ENCODE results near the gene HHLA2. TPM values are rescaled to one million over a fixed set of nuclear protein-coding genes. Genes with fewer than 3 reads are reported as not detected.

The HHLA2 gene
- total and polyA plus RNA-seq, 4 experiments from 2014 or later = 0.52 to 0.58 TPM; not detected in 2

GRCh38 chr3:108393128-108393900, 97.0 kb downstream of the HHLA2 start:
- Histone ChIP-seq H3K27ac (ENCODE audit: low read depth, low read length) (no peak overlapping the region), H3K27me3 (ENCODE audit: insufficient read depth, low read length) (no peaks in the 10 kb centered on the region), H3K4me3 (ENCODE audit: low read length in 2 of 2) (no peak overlapping the region), H3K9me3 (ENCODE audit: control insufficient read depth in 1 of 2, low read length in 2 of 2) (no peaks in the 10 kb centered on the region), H3K36me3 (ENCODE audit: insufficient read depth, low read length) (no peaks in the 10 kb centered on the region), H3K4me1 (ENCODE audit: insufficient read depth, low read length) (no peaks in the 10 kb centered on the region)
- H3K4me3 Mint-ChIP-seq = no peak overlapping the region
- H3K27ac Mint-ChIP-seq = peak overlapping the region in 1 of 7 donors; percentile 56
- no peaks in the 10 kb centered on the region for H3K36me3 Mint-ChIP-seq
- intact Hi-C loops (cut with micrococcal nuclease) = no loop called here
- H3K27me3 Mint-ChIP-seq = peaks cover 5 to 8% of the 10 kb centered on the region in 2 donors
- ChIA-PET POLR2A (ENCODE audit: partially characterized antibody) (no interaction called here), CTCF (ENCODE audit: partially characterized antibody) (interaction anchor here (1.0 to 4.5 kb wide), 2 partner anchors 11 to 84 kb away, joined by 3 to 23 read pairs; no protein-coding TSS in a partner anchor)
- peaks cover 0 to 5% (median 0%) of the 10 kb centered on the region in 4 donors for H3K4me1 Mint-ChIP-seq
- no peak for DNase-seq
- no peaks in the 10 kb centered on the region for H3K9me3 Mint-ChIP-seq

GRCh38 chr3:108394016-108394415, 97.7 kb downstream of the HHLA2 start:
- Mint-ChIP-seq H3K9me3 (no peaks in the 10 kb centered on the region), H3K27ac (no peak overlapping the region), H3K27me3 (peaks cover 5 to 8% of the 10 kb centered on the region in 2 donors), H3K4me1 (peaks cover 0 to 3% (median 0%) of the 10 kb centered on the region in 4 donors), H3K4me3 (no peak overlapping the region), H3K36me3 (no peaks in the 10 kb centered on the region)
- intact Hi-C loops (cut with micrococcal nuclease) = no loop called here
- Histone ChIP-seq H3K27me3 (ENCODE audit: insufficient read depth, low read length) (no peaks in the 10 kb centered on the region), H3K27ac (ENCODE audit: low read depth, low read length) (no peak overlapping the region), H3K36me3 (ENCODE audit: insufficient read depth, low read length) (no peaks in the 10 kb centered on the region), H3K4me1 (ENCODE audit: insufficient read depth, low read length) (no peaks in the 10 kb centered on the region), H3K9me3 (ENCODE audit: control insufficient read depth in 1 of 2, low read length in 2 of 2) (no peaks in the 10 kb centered on the region), H3K4me3 (ENCODE audit: low read length in 2 of 2) (no peak overlapping the region)
- ChIA-PET CTCF (ENCODE audit: partially characterized antibody) (interaction anchor here (4.5 kb wide), 1 partner anchor 10 kb away, joined by 23 read pairs; no protein-coding TSS in a partner anchor), POLR2A (ENCODE audit: partially characterized antibody) (no interaction called here)
- DNase-seq = no peak

- Histone ChIP-seq H3K36me3 (ENCODE audit: insufficient read depth, low read length) (no peaks in the 10 kb centered on the region), H3K9me3 (ENCODE audit: control insufficient read depth in 1 of 2, low read length in 2 of 2) (no peaks in the 10 kb centered on the region), H3K27ac (ENCODE audit: low read depth, low read length) (no peak overlapping the region), H3K4me1 (ENCODE audit: insufficient read depth, low read length) (no peaks in the 10 kb centered on the region), H3K4me3 (ENCODE audit: low read length in 2 of 2) (no peak overlapping the region), H3K27me3 (ENCODE audit: insufficient read depth, low read length) (no peaks in the 10 kb centered on the region)
- H3K4me3 Mint-ChIP-seq = peak overlapping the region in 1 of 8 donors; percentile 15
- H3K27ac Mint-ChIP-seq = no peak overlapping the region
- no peak for DNase-seq
- no peaks in the 10 kb centered on the region for H3K36me3 Mint-ChIP-seq
- intact Hi-C loops (cut with micrococcal nuclease) = no loop called here
- POLR2A ChIA-PET (ENCODE audit: partially characterized antibody) = no interaction called here
- H3K27me3 Mint-ChIP-seq = peaks cover 5 to 8% of the 10 kb centered on the region in 2 donors
- CTCF ChIA-PET (ENCODE audit: partially characterized antibody) = interaction anchor here (4.5 kb wide), 1 partner anchor 10 kb away, joined by 23 read pairs; no protein-coding TSS in a partner anchor
- peaks cover 0 to 3% (median 0%) of the 10 kb centered on the region in 4 donors for H3K4me1 Mint-ChIP-seq
- H3K9me3 Mint-ChIP-seq = peaks cover 0 to 1% (median 0%) of the 10 kb centered on the region in 8 donors
Measured at GRCh38 chr3:108394563-108394962, 98.2 kb downstream of the HHLA2 start.

GRCh38 chr3:108396336-108396735, 100.0 kb downstream of the HHLA2 start:
- no peak overlapping the region for H3K4me3 ChIP-seq (ENCODE audit: low read length in 2 of 2)
- POLR2A ChIA-PET (ENCODE audit: partially characterized antibody) = no interaction called here
- peaks cover 3 to 6% of the 10 kb centered on the region in 2 donors for H3K27me3 Mint-ChIP-seq
- no peak overlapping the region for H3K27ac ChIP-seq (ENCODE audit: low read depth, low read length)
- no peak overlapping the region for H3K4me3 Mint-ChIP-seq
- CTCF ChIA-PET (ENCODE audit: partially characterized antibody) = no interaction called here
- H3K27ac Mint-ChIP-seq = no peak overlapping the region
- H3K4me1 ChIP-seq (ENCODE audit: insufficient read depth, low read length) = no peaks in the 10 kb centered on the region
- no peaks in the 10 kb centered on the region for H3K27me3 ChIP-seq (ENCODE audit: insufficient read depth, low read length)
- no peaks in the 10 kb centered on the region for H3K36me3 Mint-ChIP-seq
- H3K4me1 Mint-ChIP-seq = peaks cover 0 to 3% (median 0%) of the 10 kb centered on the region in 4 donors
- intact Hi-C loops (cut with micrococcal nuclease) = no loop called here
- H3K9me3 ChIP-seq (ENCODE audit: control insufficient read depth in 1 of 2, low read length in 2 of 2) = no peaks in the 10 kb centered on the region
- H3K36me3 ChIP-seq (ENCODE audit: insufficient read depth, low read length) = no peaks in the 10 kb centered on the region
- H3K9me3 Mint-ChIP-seq = peaks cover 0 to 4% (median 0%) of the 10 kb centered on the region in 8 donors
- DNase-seq = no peak

GRCh38 chr3:108398510-108398909, 102.2 kb downstream of the HHLA2 start:
- intact Hi-C loops (cut with micrococcal nuclease) = no loop called here
- Histone ChIP-seq H3K4me3 (ENCODE audit: low read length in 2 of 2) (no peak overlapping the region), H3K27me3 (ENCODE audit: insufficient read depth, low read length) (no peaks in the 10 kb centered on the region), H3K36me3 (ENCODE audit: insufficient read depth, low read length) (no peaks in the 10 kb centered on the region), H3K4me1 (ENCODE audit: insufficient read depth, low read length) (no peaks in the 10 kb centered on the region), H3K27ac (ENCODE audit: low read depth, low read length) (no peak overlapping the region), H3K9me3 (ENCODE audit: control insufficient read depth in 1 of 2, low read length in 2 of 2) (no peaks in the 10 kb centered on the region)
- ChIA-PET CTCF (ENCODE audit: partially characterized antibody) (no interaction called here), POLR2A (ENCODE audit: partially characterized antibody) (no interaction called here)
- Mint-ChIP-seq H3K36me3 (no peaks in the 10 kb centered on the region), H3K9me3 (peaks cover 0 to 4% (median 0%) of the 10 kb centered on the region in 8 donors), H3K4me3 (no peak overlapping the region), H3K27me3 (peaks cover 0 to 2% of the 10 kb centered on the region in 2 donors), H3K27ac (no peak overlapping the region), H3K4me1 (peaks cover 0 to 3% (median 0%) of the 10 kb centered on the region in 4 donors)
- DNase-seq = no peak

GRCh38 chr3:108401836-108402235, 105.5 kb downstream of the HHLA2 start:
- Histone ChIP-seq H3K4me3 (ENCODE audit: low read length in 2 of 2) (no peak overlapping the region), H3K36me3 (ENCODE audit: insufficient read depth, low read length) (no peaks in the 10 kb centered on the region), H3K4me1 (ENCODE audit: insufficient read depth, low read length) (no peaks in the 10 kb centered on the region), H3K27ac (ENCODE audit: low read depth, low read length) (no peak overlapping the region), H3K27me3 (ENCODE audit: insufficient read depth, low read length) (no peaks in the 10 kb centered on the region), H3K9me3 (ENCODE audit: control insufficient read depth in 1 of 2, low read length in 2 of 2) (no peaks in the 10 kb centered on the region)
- H3K27me3 Mint-ChIP-seq = no peaks in the 10 kb centered on the region
- POLR2A ChIA-PET (ENCODE audit: partially characterized antibody) = no interaction called here
- no peak overlapping the region for H3K27ac Mint-ChIP-seq
- no peaks in the 10 kb centered on the region for H3K36me3 Mint-ChIP-seq
- CTCF ChIA-PET (ENCODE audit: partially characterized antibody) = interaction anchor here (0.9 to 4.6 kb wide), 6 partner anchors 9 to 474 kb away, joined by 3 to 23 read pairs (median 3); no protein-coding TSS in a partner anchor
- no peak overlapping the region for H3K4me3 Mint-ChIP-seq
- no peak for DNase-seq
- H3K9me3 Mint-ChIP-seq = peaks cover 0 to 4% (median 0%) of the 10 kb centered on the region in 8 donors
- H3K4me1 Mint-ChIP-seq = peaks cover 0 to 2% (median 0%) of the 10 kb centered on the region in 4 donors
- intact Hi-C loops (cut with micrococcal nuclease) = loop anchor here (10.0 kb wide), 1 partner anchor 1167 kb away; no protein-coding TSS in a partner anchor

- POLR2A ChIA-PET (ENCODE audit: partially characterized antibody) = interaction anchor here (1.3 kb wide), 1 partner anchor 310 kb away, joined by 4 read pairs; no protein-coding TSS in a partner anchor
Measured at GRCh38 chr3:108403198-108403597, 106.8 kb downstream of the HHLA2 start.

More at GRCh38 chr3:108403198-108403597, 106.8 kb downstream of the HHLA2 start:
- H3K27me3 Mint-ChIP-seq = no peaks in the 10 kb centered on the region
- H3K27ac Mint-ChIP-seq = no peak overlapping the region
- H3K27ac ChIP-seq (ENCODE audit: low read depth, low read length) = no peak overlapping the region
- no peaks in the 10 kb centered on the region for H3K4me1 ChIP-seq (ENCODE audit: insufficient read depth, low read length)
- no peak overlapping the region for H3K4me3 ChIP-seq (ENCODE audit: low read length in 2 of 2)
- H3K27me3 ChIP-seq (ENCODE audit: insufficient read depth, low read length) = no peaks in the 10 kb centered on the region
- peaks cover 0 to 4% (median 0%) of the 10 kb centered on the region in 8 donors for H3K9me3 Mint-ChIP-seq
- no peaks in the 10 kb centered on the region for H3K9me3 ChIP-seq (ENCODE audit: control insufficient read depth in 1 of 2, low read length in 2 of 2)
- H3K36me3 Mint-ChIP-seq = no peaks in the 10 kb centered on the region
- DNase-seq = no peak
- no peaks in the 10 kb centered on the region for H3K36me3 ChIP-seq (ENCODE audit: insufficient read depth, low read length)
- intact Hi-C loops (cut with micrococcal nuclease) = loop anchor here (10.0 kb wide), 1 partner anchor 1168 kb away; no protein-coding TSS in a partner anchor
- CTCF ChIA-PET (ENCODE audit: partially characterized antibody) = interaction anchor here (0.7 to 4.6 kb wide), 10 partner anchors 10 to 1168 kb away, joined by 3 to 36 read pairs (median 3); no protein-coding TSS in a partner anchor
- H3K4me3 Mint-ChIP-seq = no peak overlapping the region
- H3K4me1 Mint-ChIP-seq = peaks cover 0 to 2% (median 0%) of the 10 kb centered on the region in 4 donors
